ENCODE results near the gene SLC7A5.
"Not testable (repeated sequence)": the region's sequence is repeated elsewhere in the genome, so short reads cannot be mapped to it uniquely, and the experiment has no call there.

GRCh38 chr16:87826407-87826797 is 42.9 kb downstream of the SLC7A5 start:
- TF ChIP-seq CTCF (conservative IDR thresholded peaks at IDR 0.05; ENCODE audit: low read depth, low read length); NFE2L2 (IDR thresholded peaks at IDR 0.05; ENCODE audit: low read depth, low read length); POLR2A (IDR thresholded peaks at IDR 0.05; ENCODE audit: low read depth, low read length); CEBPB (IDR thresholded peaks at IDR 0.05; ENCODE audit: low read depth, low read length); SMC3 (IDR thresholded peaks at IDR 0.05; ENCODE audit: low read depth, low read length); RAD21 (IDR thresholded peaks at IDR 0.05; ENCODE audit: low read length); FOS (IDR thresholded peaks at IDR 0.05; ENCODE audit: low read depth, low read length); RCOR1 (IDR thresholded peaks at IDR 0.05; ENCODE audit: insufficient replicate concordance, low read length); MAFK (IDR thresholded peaks at IDR 0.05; ENCODE audit: low read depth, low read length); USF2 (IDR thresholded peaks at IDR 0.05; ENCODE audit: low read depth, low read length); CHD1 (IDR thresholded peaks at IDR 0.05; ENCODE audit: low read depth, low read length); RFX5 (IDR thresholded peaks at IDR 0.05; ENCODE audit: low read depth, low read length); MXI1 (IDR thresholded peaks at IDR 0.05; ENCODE audit: borderline replicate concordance, low read depth, low read length): not testable (repeated sequence)
- TF ChIP-seq, protein P1, sequence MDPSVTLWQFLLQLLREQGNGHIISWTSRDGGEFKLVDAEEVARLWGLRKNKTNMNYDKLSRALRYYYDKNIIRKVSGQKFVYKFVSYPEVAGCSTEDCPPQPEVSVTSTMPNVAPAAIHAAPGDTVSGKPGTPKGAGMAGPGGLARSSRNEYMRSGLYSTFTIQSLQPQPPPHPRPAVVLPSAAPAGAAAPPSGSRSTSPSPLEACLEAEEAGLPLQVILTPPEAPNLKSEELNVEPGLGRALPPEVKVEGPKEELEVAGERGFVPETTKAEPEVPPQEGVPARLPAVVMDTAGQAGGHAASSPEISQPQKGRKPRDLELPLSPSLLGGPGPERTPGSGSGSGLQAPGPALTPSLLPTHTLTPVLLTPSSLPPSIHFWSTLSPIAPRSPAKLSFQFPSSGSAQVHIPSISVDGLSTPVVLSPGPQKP (IDR thresholded peaks at IDR 0.05; ENCODE audit: borderline replicate concordance, low read depth, low read length) = not testable (repeated sequence)
